Spleen (tissue), 11 donors: ENCODE measurements around the gene SEPTIN5. TPM values are rescaled to one million over a fixed set of nuclear protein-coding genes. Genes with fewer than 3 reads are reported as not detected.
"Not testable (repeated sequence)": the region's sequence is repeated elsewhere in the genome, so short reads cannot be mapped to it uniquely, and the experiment has no call there.

Experiments
- DNase-seq: peaks from one replicate; pipeline ENCODE4 v3.0.0-alpha.2; 2020
- H3K27ac ChIP-seq, 8 donors: fragments of 200-600 bp; sonication (generic) in 7 of 8; 1 replicate in 4 of 8; 2 replicates in 4 of 8; pipeline versions ENCODE4 v1.5.0 to v1.8.0; 2016 to 2021; ENCODE audit warnings: inconsistent platforms in 4 of 8, mild to moderate bottlenecking in 4 of 8, moderate library complexity in 1 of 8
- H3K27me3 ChIP-seq, 7 donors: fragments of 200-600 bp; sonication (generic) in 6 of 7; replicated peaks in 1 of 7; 1 replicate in 4 of 7; 2 replicates in 3 of 7; pipeline versions ENCODE4 v1.5.0 to v1.8.0; 2016 to 2021; ENCODE audit warnings: inconsistent platforms in 3 of 7, mild to moderate bottlenecking in 1 of 7
- H3K36me3 ChIP-seq, 6 donors: fragments of 200-600 bp; sonication (generic) in 5 of 6; 1 replicate in 4 of 6; 2 replicates in 2 of 6; pipeline versions ENCODE4 v1.5.0 to v1.8.0; 2016 to 2021; ENCODE audit warnings: inconsistent platforms in 2 of 6
- H3K4me1 ChIP-seq, 6 donors: fragments of 200-600 bp; sonication (generic) in 5 of 6; 1 replicate in 3 of 6; 2 replicates in 3 of 6; pipeline versions ENCODE4 v1.5.0 to v1.8.0; 2016 to 2021; ENCODE audit warnings: inconsistent platforms in 3 of 6
- H3K4me3 ChIP-seq, 8 donors: fragments of 200-600 bp; sonication (generic) in 7 of 8; 1 replicate in 4 of 8; 2 replicates in 4 of 8; pipeline versions ENCODE4 v1.5.0 to v1.8.0; 2016 to 2021; ENCODE audit warnings: inconsistent platforms in 4 of 8, mild to moderate bottlenecking in 4 of 8, moderate library complexity in 2 of 8
- H3K9me3 ChIP-seq, 8 donors: fragments of 200-600 bp; sonication (generic) in 7 of 8; 1 replicate in 4 of 8; 2 replicates in 4 of 8; pipeline versions ENCODE4 v1.5.0 to v1.8.0; 2016 to 2021; ENCODE audit warnings: inconsistent platforms in 4 of 8
- POLR2A ChIP-seq, 3 donors: fragments of 450-650 bp; IDR thresholded peaks; one replicate each; pipeline ENCODE4 v1.5.1; 2017; ENCODE audit warnings: antibody characterized with exemption in 3 of 3, mild to moderate bottlenecking in 1 of 3
- POLR2AphosphoS5 ChIP-seq, 3 donors: sonication (generic); formaldehyde crosslinking; IDR thresholded peaks; one replicate each; pipeline ENCODE4 v1.5.1; 2017; ENCODE audit warnings: antibody characterized with exemption in 3 of 3
- WGBS, 5 donors: extraction: QIAGEN DNeasy Blood & Tissue Kit in 3 of 5; methylation state at CpG; one replicate each; pipeline versions ENCODE4 v1.1.5 to v1.1.7; 2013 to 2018; 5-methylcytosine and 5-hydroxymethylcytosine counted together
- intact Hi-C: fragments of 100-400 bp; cut with DNase I; formaldehyde crosslinking; loops from one replicate; pipeline ENCODE4 v1.15.0; 2023; ENCODE audit warnings: low total_unique reads
- polyA plus RNA-seq, 3 donors: library from polyadenylated mRNA; stranded (reverse); fragments of 200-250 nt; gene quantifications; one replicate each; pipeline ENCODE4 v1.2.1, GENCODE V29; 2013
- total RNA-seq, 7 donors: library from RNA; depleted of rRNA in 3 of 7; stranded (reverse); fragments of >200 nt in 3 of 7; fragmentation: NEBNext Ultra II Directional in 4 of 7; extraction: Animal tissue kit (Norgen Biotek cat#: 25700) in 4 of 7; gene quantifications; one replicate each; pipeline versions ENCODE4 v1.1.0 to v1.2.1, GENCODE V29; 2016 to 2021
- TF ChIP-seq, protein P1 (sequence below), 11 experiments: fragments of 200-600 bp in 7 of 11; fragments of 450-650 bp in 4 of 11; sonication (generic) in 4 of 11; IDR thresholded peaks in 8 of 11; conservative IDR thresholded peaks in 3 of 11; 1 replicate in 7 of 11; 2 replicates in 4 of 11; pipeline versions ENCODE4 v1.4.0 to v1.8.0; 2016 to 2021; ENCODE audit warnings: antibody characterized with exemption in 11 of 11, inconsistent platforms in 4 of 11, mild to moderate bottlenecking in 1 of 11
- donor health status: healthy with polysubstance abuse.
- donor health status: DM: no; HTN: no; CAD: no; lungs with moderate emphysema.
- donor health status: DM: no; HTN: no; CAD: no.
- donor health status: Bipolar disorder and iron deficiency.
- donor health status: healthy.
- donor health status: DM: no; HTN: no; CAD: no.
- donor health status: DM: yes; HTN: yes; CAD: no.

The SEPTIN5 gene
- total and polyA plus RNA-seq, 10 donors: 4.0 to 19.2 (median 11.8) TPM

DNA sequence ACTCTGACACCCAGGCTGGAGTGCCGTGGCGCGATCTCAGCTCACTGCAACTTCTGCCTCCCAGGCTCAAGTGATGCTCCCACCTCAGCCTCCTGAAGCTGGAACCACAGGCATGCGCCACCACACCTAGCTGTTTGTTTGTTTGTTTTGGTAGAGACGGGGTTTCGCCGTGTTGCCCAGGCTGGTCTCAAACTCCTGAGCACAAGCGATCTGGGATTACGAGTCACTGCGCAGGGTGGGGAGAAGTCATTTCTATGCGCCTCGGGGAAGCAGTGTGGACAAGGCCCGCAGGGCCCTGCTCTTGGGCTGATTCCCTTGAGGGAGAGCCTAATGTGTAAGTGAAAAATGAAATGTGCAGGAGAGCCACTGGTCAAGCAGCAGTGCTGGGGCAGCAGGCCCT is 19.6 kb upstream of the SEPTIN5 start:
- Histone ChIP-seq H3K27ac (no peak overlapping the region), H3K4me3 (no peak overlapping the region), H3K9me3 (no peaks in the 10 kb centered on the region), H3K36me3 (no peaks in the 10 kb centered on the region), H3K4me1 (peaks cover 0 to 7% (median 0%) of the 10 kb centered on the region in 6 donors), H3K27me3 (peaks cover 0 to 4% (median 0%) of the 10 kb centered on the region in 7 donors)
- DNase-seq: peak; percentile 43
- TF ChIP-seq POLR2A (IDR thresholded peaks at IDR 0.05) (no peak), POLR2AphosphoS5 (IDR thresholded peaks at IDR 0.05) (no peak)
- TF ChIP-seq, protein P1, sequence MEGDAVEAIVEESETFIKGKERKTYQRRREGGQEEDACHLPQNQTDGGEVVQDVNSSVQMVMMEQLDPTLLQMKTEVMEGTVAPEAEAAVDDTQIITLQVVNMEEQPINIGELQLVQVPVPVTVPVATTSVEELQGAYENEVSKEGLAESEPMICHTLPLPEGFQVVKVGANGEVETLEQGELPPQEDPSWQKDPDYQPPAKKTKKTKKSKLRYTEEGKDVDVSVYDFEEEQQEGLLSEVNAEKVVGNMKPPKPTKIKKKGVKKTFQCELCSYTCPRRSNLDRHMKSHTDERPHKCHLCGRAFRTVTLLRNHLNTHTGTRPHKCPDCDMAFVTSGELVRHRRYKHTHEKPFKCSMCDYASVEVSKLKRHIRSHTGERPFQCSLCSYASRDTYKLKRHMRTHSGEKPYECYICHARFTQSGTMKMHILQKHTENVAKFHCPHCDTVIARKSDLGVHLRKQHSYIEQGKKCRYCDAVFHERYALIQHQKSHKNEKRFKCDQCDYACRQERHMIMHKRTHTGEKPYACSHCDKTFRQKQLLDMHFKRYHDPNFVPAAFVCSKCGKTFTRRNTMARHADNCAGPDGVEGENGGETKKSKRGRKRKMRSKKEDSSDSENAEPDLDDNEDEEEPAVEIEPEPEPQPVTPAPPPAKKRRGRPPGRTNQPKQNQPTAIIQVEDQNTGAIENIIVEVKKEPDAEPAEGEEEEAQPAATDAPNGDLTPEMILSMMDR (IDR thresholded peaks at IDR 0.05 in 8 of 11, conservative IDR thresholded peaks at IDR 0.05 in 3 of 11): no peak
- intact Hi-C loops: no loop called here
- WGBS, 5 donors: 85 to 93% (median 89%) methylated on average over 13 of the region's 13 CpGs

DNA sequence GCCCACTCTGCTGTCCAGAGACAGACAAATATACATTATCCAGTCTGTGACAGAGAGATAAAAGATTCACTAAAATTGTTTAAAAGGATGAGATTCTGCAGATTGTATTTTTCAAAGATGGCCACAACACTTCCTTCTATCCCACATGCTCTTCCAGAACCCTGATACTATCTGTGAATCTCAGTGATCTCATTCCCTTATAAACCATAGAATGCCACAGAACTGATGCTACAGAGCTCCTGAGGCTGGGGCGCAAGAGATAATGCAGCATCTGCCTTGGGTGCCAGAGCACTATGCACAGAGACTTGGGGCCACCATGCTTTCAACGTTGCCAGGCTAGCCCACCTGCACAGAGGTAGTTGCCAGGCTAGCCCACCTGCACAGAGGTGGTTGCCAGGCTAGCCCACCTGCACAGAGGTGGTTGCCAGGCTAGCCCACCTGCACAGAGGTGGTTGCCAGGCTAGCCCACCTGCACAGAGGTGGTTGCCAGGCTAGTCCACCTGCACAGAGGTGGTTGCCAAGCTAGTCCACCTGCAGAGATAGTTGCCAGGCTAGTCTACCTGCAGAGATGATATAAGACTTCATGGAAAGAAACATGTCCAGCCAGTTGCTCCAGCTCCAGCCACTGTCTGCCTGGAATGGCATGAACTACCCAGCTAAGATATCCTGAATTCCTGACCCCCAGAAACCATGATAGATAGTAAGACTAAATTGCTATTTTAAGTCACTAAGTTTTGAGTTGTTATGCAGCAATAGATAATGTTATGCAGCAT is 17.6 kb upstream of the SEPTIN5 start:
- no peaks in the 10 kb centered on the region for H3K36me3 ChIP-seq
- intact Hi-C loops: no loop called here
- H3K4me3 ChIP-seq: no peak overlapping the region
- no peaks in the 10 kb centered on the region for H3K4me1 ChIP-seq
- no peaks in the 10 kb centered on the region for H3K9me3 ChIP-seq
- no peak overlapping the region for H3K27ac ChIP-seq
- whole genome bisulfite sequencing, 5 donors: 75 to 92% (median 90%) methylated on average over 2 of the region's 2 CpGs
- DNase-seq: no peak
- peaks cover 0 to 6% (median 0%) of the 10 kb centered on the region in 7 donors for H3K27me3 ChIP-seq
- TF ChIP-seq, protein P1 (IDR thresholded peaks at IDR 0.05 in 8 of 11, conservative IDR thresholded peaks at IDR 0.05 in 3 of 11): no peak
- no peak for TF ChIP-seq POLR2AphosphoS5 (IDR thresholded peaks at IDR 0.05)
- TF ChIP-seq POLR2A (IDR thresholded peaks at IDR 0.05): no peak

DNA sequence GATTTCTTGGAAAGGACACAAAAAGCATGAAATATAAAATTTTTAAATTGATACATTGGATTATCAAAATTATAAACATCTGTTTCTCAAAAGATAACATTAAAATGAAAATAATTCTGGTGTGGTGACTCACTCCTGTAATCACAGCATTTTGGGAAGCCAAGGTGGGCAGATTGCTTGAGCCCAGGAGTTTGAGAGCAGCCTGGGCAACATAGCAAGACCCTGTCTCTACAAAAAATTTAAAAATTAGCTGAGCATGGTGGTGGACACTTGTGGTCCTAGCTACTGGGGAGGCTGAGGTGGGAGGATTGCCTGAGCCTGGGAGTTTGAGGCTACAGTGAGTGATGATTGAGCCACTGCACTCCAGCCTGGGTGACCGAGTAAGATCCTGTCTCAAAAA is 16.4 kb upstream of the SEPTIN5 start:
- H3K4me3 ChIP-seq, intact Hi-C loops, H3K9me3 ChIP-seq, H3K4me1 ChIP-seq, H3K36me3 ChIP-seq, DNase-seq, H3K27ac ChIP-seq: not testable (repeated sequence)
- WGBS, 5 donors: 72 to 100% (median 79%) methylated on average over 1 of the region's 1 CpG
- H3K27me3 ChIP-seq: peaks cover 0 to 17% (median 0%) of the 10 kb centered on the region in 7 donors

DNA sequence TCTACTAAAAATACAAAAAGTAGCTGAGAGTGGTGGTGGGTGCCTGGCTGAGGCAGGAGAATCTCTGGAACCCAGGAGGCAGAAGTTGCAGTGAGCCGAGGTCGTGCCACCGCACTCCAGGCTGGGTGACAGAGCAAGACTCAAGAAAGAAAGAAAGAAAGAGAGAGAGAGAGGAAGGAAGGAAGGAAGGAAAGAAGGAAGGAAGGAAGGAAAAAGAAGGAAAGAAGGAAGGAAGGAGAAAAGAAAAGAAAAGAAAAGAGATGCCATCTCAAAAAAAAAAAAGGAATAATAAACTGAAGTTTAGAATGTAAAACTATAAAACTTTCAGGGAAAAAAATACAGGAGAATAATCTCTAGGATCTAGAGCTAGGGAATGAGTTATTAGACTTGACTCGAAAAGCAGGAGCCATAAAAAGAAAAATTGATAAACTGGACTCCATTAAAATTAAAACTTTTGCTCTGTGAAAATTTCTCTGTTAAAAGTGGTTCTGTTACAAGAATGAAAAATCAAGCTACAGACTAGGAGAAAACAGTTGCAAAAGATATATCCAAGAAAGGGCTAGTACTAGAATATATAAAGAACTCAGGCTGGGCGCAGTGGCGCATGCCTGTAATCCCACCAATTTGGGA is 13.4 kb upstream of the SEPTIN5 start:
- no peak overlapping the region for H3K27ac ChIP-seq
- 89 to 95% (median 92%) methylated on average over 6 of the region's 6 CpGs for WGBS, 5 donors
- no peak for TF ChIP-seq POLR2AphosphoS5 (IDR thresholded peaks at IDR 0.05)
- no peak for TF ChIP-seq POLR2A (IDR thresholded peaks at IDR 0.05)
- TF ChIP-seq, protein P1 (IDR thresholded peaks at IDR 0.05 in 8 of 11, conservative IDR thresholded peaks at IDR 0.05 in 3 of 11): no peak
- H3K4me1 ChIP-seq: peaks cover 0 to 12% (median 0%) of the 10 kb centered on the region in 6 donors
- intact Hi-C loops: no loop called here
- no peaks in the 10 kb centered on the region for H3K9me3 ChIP-seq
- peak; percentile 19 for DNase-seq
- peaks cover 0 to 43% (median 12%) of the 10 kb centered on the region in 7 donors for H3K27me3 ChIP-seq
- H3K4me3 ChIP-seq: no peak overlapping the region
- no peaks in the 10 kb centered on the region for H3K36me3 ChIP-seq
